Stimulated activated CD8-positive, alpha-beta memory T cell treated with anti-CD3 and anti-CD28 coated beads, Interleukin-15, amount 100 ng/mL, for 24 hours (primary cell): ENCODE data around the gene CLEC18A.
"Not testable (repeated sequence)": the region's sequence is repeated elsewhere in the genome, so short reads cannot be mapped to it uniquely, and the experiment has no call there.

Source experiments
- DNase-seq: peaks from one replicate; pipeline ENCODE4 v3.0.0-alpha.2; 2020; ENCODE audit warnings: low read depth

CLEC18A gene

GRCh38 chr16:69952116-69952515 is 982 bp downstream of the CLEC18A start:
- not testable (repeated sequence) for DNase-seq

DNA sequence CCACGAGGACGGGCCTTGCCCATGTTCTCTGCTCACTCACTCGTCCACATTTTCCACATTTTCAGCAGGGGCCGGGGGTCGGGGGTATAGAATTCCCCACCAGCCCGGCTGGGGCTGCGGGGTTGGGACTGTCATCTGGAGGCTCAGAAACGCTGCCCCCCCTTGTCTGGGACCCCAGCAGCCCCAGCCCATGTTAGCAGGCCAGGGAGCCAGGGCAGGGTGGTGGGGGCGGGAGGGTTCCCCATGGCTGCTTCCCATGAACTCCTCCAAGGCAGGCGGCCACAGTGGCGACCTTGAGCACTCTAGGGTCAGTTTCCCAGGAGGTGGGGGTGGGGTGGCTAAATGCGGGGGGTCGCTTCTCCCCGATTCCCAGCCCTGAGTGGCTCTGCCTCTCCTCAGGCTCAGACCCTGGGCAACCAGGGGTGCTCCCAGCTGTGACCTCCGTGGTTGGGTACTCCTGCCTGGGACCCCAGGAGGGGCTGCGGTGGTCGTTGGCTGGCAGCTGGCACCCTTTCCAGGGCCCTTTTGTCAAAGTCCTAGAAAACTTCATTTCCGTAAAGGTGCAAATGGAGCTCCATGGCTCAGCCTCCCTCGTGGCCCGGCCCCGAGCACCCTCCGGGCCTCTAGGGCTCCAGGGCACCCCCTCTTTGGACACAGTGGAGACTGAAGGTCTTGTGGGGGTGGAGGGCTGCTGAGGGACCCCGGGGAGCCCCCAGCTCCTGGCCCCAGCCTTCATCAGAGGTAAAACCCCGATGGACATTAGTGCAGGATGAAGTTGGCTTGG is 1.6 kb downstream of the CLEC18A start:
- not testable (repeated sequence) for DNase-seq

GRCh38 chr16:69954241-69954640 is 3.1 kb downstream of the CLEC18A start:
- DNase-seq: not testable (repeated sequence)

DNA sequence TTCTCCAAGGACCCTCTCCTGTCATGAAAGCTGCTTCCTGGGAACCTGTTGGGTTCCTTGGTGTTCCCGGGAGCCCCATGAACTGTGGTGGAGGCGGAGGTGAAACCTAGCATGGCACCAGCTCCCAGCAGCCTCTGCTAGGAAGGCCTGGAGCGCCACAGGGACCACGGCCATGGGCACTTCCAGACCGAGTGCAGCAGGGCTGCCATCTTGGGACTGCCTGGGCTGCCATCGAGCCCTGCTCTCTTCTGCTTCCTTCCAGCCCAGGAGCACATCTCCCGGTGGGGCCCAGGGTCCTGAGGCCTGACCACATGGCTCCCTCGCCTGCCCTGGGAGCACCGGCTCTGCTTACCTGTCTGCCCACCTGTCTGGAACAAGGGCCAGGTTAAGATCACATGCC is 12.2 kb downstream of the CLEC18A start:
- not testable (repeated sequence) for DNase-seq

GRCh38 chr16:69964960-69965660 is 14.0 kb downstream of the CLEC18A start:
- DNase-seq: not testable (repeated sequence)

DNA sequence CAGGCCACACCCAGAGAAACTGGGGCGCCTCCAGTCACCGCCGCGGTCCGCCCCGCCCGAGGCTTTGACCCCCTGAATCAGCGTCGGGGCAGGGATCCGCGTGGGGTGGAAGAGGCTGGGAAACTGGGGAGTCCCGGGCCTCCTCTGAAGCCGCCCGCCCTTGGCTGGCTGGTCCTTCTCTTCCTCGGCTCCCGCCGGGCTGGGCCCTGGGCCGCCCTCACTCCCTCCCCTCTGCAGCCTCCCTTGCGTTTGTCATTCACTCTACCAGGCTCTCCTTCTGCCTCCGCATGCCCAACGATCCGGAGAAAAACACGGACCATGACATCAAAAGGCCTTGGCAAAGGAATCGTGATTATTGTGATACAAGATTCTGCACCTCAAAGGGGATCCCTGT is 14.5 kb downstream of the CLEC18A start:
- not testable (repeated sequence) for DNase-seq

- DNase-seq: not testable (repeated sequence)
Observed at GRCh38 chr16:69967688-69968087, 16.6 kb downstream of the CLEC18A start.

DNA sequence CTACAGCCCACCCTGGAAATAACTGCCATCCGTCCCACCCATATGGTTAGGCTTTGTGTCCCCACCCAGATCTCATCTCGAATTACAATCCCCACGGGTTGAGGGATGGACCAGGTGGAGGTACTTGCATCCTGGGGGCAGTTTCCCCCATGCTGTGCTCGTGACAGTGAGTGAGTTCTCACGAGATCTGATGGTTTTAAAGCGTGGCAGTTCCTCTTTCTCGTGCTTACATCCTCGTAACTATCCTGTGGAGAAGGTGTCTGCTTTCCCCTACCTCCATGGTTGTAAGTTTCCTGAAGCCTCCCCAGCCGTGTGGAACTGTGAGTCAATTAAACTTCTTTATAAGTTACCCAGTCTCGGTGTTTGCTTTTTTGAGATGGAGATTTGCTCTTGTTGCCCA is 17.0 kb downstream of the CLEC18A start:
- not testable (repeated sequence) for DNase-seq

DNA sequence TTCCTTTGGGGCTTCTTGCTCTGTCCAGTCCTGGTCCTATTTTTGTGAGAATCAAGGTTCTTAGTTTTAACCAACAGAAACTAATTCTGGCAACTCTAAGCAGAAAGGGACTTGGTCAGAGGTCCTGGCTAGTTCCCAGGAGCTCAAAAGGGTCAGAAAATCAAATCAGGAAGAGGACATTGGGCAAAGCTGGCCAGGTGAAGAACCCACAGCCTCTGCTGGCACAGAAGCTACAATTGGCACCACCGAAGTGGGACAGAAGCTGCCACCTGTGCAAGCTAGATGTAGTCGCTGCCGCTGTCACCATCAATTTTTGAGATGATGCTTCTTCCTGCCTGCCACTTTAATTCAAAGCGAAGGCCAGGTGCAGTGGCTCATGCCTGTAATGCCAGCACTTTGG is 18.5 kb downstream of the CLEC18A start:
- not testable (repeated sequence) for DNase-seq

DNA sequence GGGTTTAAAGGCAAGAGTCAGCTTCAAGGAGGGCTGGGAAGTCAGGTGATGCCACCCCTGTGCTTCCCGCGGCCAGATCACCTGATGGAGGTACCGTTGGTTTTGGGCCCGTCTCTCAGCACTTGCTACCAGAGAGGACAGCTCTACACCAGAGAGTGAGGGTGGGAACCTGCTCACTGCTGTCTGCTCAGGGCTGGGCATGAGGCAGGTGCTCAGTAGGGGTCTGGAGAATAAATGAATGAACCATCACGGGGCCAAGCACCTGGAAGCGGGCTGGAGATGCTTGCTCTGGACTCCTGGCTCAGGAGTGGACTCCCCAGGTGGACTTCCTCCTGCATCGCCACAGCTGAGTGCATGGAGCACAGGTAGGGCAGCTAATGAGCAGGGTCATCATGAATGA is 21.0 kb downstream of the CLEC18A start:
- not testable (repeated sequence) for DNase-seq

GRCh38 chr16:69972935-69973334 is 21.8 kb downstream of the CLEC18A start:
- not testable (repeated sequence) for DNase-seq

- DNase-seq: not testable (repeated sequence)
Observed at GRCh38 chr16:69985196-69985595, 34.1 kb downstream of the CLEC18A start.

DNA sequence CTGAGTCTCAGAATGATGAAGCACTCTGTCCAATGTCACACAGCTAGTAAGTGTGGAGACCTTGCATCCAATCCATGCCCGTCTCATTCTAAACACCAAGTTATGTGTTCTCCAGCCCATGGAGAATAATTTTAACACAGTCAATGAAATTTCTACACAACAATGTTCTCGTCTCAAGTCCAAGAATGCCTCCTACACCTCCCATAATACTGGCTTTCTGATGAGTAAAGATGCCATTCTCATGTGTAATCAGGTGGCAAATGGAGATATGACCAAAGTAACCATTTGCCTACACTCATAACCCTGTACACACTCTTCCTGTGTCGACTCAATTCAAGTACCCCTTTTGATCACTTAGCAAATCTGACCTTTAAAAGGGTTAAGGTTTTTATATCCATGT is 46.8 kb downstream of the CLEC18A start:
- DNase-seq: not testable (repeated sequence)

DNA sequence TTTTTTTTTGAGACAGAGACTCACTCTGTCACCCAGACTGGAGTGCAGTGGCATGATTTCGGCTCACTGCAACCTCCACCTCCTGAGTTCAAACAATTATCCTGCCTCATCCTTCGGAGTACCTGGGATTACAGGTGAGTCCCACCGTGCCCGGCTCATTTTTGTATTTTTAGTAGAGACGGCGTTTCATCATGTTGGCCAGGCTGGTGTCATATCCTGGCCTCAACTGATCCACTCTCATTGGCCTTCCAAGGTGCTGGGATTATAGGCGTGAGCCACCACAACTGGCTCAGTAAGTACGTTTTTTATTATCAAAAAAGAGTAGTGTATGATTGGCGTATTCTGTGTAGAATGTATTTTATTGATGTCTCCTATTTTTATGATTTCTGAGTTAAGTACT is 48.7 kb downstream of the CLEC18A start:
- not testable (repeated sequence) for DNase-seq

- DNase-seq: not testable (repeated sequence)
Observed at GRCh38 chr16:70003511-70003910, 52.4 kb downstream of the CLEC18A start.

- DNase-seq: not testable (repeated sequence)
Observed at GRCh38 chr16:70008604-70009003, 57.5 kb downstream of the CLEC18A start.

- not testable (repeated sequence) for DNase-seq
Observed at GRCh38 chr16:70010615-70011014, 59.5 kb downstream of the CLEC18A start.

DNA sequence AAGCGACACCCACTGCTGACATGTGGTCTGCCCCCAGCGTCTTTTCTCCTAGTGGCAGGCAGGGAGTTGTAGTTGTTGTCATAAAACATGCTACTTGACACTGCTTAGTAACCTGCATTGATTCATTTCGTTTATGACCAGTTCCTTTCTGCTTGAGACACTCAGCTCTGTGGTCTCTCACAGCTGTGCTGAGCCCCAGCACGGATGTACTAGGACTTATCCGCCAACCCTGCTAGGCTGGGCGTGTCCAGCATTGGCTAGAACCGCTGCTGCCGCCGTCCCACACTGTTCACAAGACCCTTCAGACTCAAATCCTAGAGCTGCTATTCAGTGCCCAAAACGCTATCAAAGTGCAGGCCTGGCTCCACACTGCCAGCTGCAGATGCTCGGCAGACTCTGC is 60.0 kb downstream of the CLEC18A start:
- not testable (repeated sequence) for DNase-seq

GRCh38 chr16:70012354-70012753 is 61.2 kb downstream of the CLEC18A start:
- DNase-seq: not testable (repeated sequence)

DNA sequence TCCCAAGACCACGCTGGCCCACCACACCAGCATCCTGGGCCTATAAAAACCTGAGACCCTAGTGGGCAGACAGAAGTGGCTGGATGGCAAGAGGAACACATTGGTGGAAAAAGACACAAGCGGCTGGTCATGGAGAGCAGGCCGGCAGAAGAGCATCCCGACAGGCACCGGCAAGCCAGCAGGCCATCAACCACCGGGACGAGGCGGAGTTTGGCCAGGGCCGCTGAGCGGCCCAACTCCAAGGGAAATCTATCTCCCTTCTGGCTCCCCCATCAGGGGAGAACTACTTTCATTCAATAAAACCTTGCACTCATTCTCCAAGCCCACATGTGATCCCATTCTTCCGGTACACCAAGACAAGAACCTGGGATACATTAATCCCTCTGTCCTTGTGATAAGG is 61.8 kb downstream of the CLEC18A start:
- not testable (repeated sequence) for DNase-seq
